Measurements from ENCODE around the gene SPINK8. TPM values are rescaled to one million over a fixed set of nuclear protein-coding genes. Genes with fewer than 3 reads are reported as not detected.
"Not testable (repeated sequence)": the region's sequence is repeated elsewhere in the genome, so short reads cannot be mapped to it uniquely, and the experiment has no call there.

Gene SPINK8
- not detected for total RNA-seq

- H3K4me3 ChIP-seq; intact Hi-C loops (cut with DNase I; ENCODE audit: low total_unique reads); H3K27ac ChIP-seq; H3K4me1 ChIP-seq; DNase-seq; H3K9me3 ChIP-seq; H3K27me3 ChIP-seq; H3K36me3 ChIP-seq: not testable (repeated sequence)
Measured at GRCh38 chr3:48333346-48334245, at the start of gene SPINK8. SPINK8 (minus strand) TSS chr3:48333661; CDS start chr3:48328341, 5,320 bp downstream.

- Histone ChIP-seq H3K36me3 (no peaks in the 10 kb centered on the region), H3K4me3 (no peak overlapping the region), H3K9me3 (no peaks in the 10 kb centered on the region), H3K27ac (no peak overlapping the region), H3K27me3 (no peaks in the 10 kb centered on the region), H3K4me1 (no peaks in the 10 kb centered on the region)
- DNase-seq = no peak
- TF ChIP-seq POLR2A (IDR thresholded peaks at IDR 0.05) = no peak
- TF ChIP-seq CTCF (IDR thresholded peaks at IDR 0.05) = no peak
- intact Hi-C loops (cut with DNase I; ENCODE audit: low total_unique reads) = no loop called here
Measured at GRCh38 chr3:48372862-48373435, 39.5 kb upstream of the SPINK8 start.

- H3K27me3 ChIP-seq = no peaks in the 10 kb centered on the region
- no peaks in the 10 kb centered on the region for H3K36me3 ChIP-seq
- no peaks in the 10 kb centered on the region for H3K4me1 ChIP-seq
- intact Hi-C loops (cut with DNase I; ENCODE audit: low total_unique reads) = no loop called here
- no peak overlapping the region for H3K27ac ChIP-seq
- TF ChIP-seq POLR2A (IDR thresholded peaks at IDR 0.05) (no peak), CTCF (IDR thresholded peaks at IDR 0.05) (no peak)
- no peak for DNase-seq
- H3K9me3 ChIP-seq = no peaks in the 10 kb centered on the region
- no peak overlapping the region for H3K4me3 ChIP-seq
Measured at GRCh38 chr3:48372377-48372770, 38.9 kb upstream of the SPINK8 start.

- Histone ChIP-seq H3K9me3 (no peaks in the 10 kb centered on the region), H3K36me3 (no peaks in the 10 kb centered on the region), H3K4me1 (no peaks in the 10 kb centered on the region), H3K27me3 (no peaks in the 10 kb centered on the region), H3K4me3 (no peak within 1 kb of the TSS), H3K27ac (no peak within 1 kb of the TSS)
- no peak for DNase-seq
- intact Hi-C loops (cut with DNase I; ENCODE audit: low total_unique reads) = no loop called here
- no peak for TF ChIP-seq CTCF (IDR thresholded peaks at IDR 0.05)
- TF ChIP-seq POLR2A (IDR thresholded peaks at IDR 0.05) = no peak
Measured at GRCh38 chr3:48371651-48372376, 38.4 kb upstream of the SPINK8 start, which contains the start of gene FBXW12. FBXW12 (plus strand) TSS chr3:48372219; CDS start chr3:48372768, 549 bp downstream.

- no peaks in the 10 kb centered on the region for H3K9me3 ChIP-seq
- no peak overlapping the region for H3K27ac ChIP-seq
- no peaks in the 10 kb centered on the region for H3K36me3 ChIP-seq
- H3K4me1 ChIP-seq = no peaks in the 10 kb centered on the region
- H3K27me3 ChIP-seq = no peaks in the 10 kb centered on the region
- no peak for DNase-seq
- intact Hi-C loops (cut with DNase I; ENCODE audit: low total_unique reads) = no loop called here
- no peak overlapping the region for H3K4me3 ChIP-seq
- no peak for TF ChIP-seq POLR2A (IDR thresholded peaks at IDR 0.05)
- no peak for TF ChIP-seq CTCF (IDR thresholded peaks at IDR 0.05)
Measured at GRCh38 chr3:48370333-48370713, 36.9 kb upstream of the SPINK8 start.
